ENCODE measurements around the gene SDR9C7.
"Not testable (repeated sequence)": the region's sequence is repeated elsewhere in the genome, so short reads cannot be mapped to it uniquely, and the experiment has no call there.

SDR9C7 gene

DNA sequence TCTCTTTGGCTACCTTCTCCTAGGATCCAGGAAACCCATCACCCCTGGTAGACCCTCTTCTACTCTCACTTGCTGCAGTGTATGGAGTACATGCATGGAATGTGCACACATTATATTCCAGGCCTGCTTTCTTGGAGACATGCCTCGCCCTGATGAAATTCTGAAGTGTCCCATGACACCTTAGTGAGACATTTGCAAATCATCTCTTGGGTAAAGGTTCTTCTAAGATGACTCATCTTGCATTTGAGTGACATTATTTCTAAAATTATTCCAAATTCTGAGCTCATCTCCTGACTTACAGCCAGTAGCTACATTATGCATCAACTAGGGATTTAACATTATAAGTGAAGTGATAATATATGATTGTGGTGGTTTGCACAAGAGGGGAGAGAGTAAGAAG, 49.8 kb downstream of the SDR9C7 start:
- DNase-seq (ENCODE audit: low spot score), result no peak
- POLR2A ChIA-PET (ENCODE audit: low non-redundant PET), result no interaction called here
- CTCF ChIA-PET, result interaction anchor here (0.6 to 0.7 kb wide), 2 partner anchors 65 to 494 kb away, joined by 3 read pairs; no protein-coding TSS in a partner anchor
- H3K27ac ChIP-seq, result no peak overlapping the region
- TF ChIP-seq, protein P1, sequence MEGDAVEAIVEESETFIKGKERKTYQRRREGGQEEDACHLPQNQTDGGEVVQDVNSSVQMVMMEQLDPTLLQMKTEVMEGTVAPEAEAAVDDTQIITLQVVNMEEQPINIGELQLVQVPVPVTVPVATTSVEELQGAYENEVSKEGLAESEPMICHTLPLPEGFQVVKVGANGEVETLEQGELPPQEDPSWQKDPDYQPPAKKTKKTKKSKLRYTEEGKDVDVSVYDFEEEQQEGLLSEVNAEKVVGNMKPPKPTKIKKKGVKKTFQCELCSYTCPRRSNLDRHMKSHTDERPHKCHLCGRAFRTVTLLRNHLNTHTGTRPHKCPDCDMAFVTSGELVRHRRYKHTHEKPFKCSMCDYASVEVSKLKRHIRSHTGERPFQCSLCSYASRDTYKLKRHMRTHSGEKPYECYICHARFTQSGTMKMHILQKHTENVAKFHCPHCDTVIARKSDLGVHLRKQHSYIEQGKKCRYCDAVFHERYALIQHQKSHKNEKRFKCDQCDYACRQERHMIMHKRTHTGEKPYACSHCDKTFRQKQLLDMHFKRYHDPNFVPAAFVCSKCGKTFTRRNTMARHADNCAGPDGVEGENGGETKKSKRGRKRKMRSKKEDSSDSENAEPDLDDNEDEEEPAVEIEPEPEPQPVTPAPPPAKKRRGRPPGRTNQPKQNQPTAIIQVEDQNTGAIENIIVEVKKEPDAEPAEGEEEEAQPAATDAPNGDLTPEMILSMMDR (conservative IDR thresholded peaks at IDR 0.05; ENCODE audit: low read depth), result no peak

DNA sequence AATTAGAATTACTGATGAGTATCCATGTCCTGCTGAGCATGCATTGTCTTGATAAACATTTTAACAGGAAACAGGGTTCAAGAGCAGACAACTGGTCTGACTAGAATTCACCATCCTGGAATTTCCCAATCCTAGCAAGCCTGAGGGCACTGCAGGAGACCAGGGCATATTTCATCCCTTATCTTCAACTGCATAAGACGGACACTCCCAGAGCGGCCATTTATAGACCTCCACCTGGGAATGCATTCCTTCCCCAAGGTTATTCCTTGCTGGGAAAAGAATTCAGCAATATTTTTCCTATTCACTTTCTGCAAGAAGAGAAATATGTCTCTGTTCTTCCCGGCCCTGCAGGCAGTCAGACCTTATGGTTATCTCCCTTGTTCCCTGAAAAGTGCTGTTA, 51.8 kb downstream of the SDR9C7 start:
- DNase-seq (ENCODE audit: low spot score); H3K27ac ChIP-seq; POLR2A ChIA-PET (ENCODE audit: low non-redundant PET); CTCF ChIA-PET: not testable (repeated sequence)

DNA sequence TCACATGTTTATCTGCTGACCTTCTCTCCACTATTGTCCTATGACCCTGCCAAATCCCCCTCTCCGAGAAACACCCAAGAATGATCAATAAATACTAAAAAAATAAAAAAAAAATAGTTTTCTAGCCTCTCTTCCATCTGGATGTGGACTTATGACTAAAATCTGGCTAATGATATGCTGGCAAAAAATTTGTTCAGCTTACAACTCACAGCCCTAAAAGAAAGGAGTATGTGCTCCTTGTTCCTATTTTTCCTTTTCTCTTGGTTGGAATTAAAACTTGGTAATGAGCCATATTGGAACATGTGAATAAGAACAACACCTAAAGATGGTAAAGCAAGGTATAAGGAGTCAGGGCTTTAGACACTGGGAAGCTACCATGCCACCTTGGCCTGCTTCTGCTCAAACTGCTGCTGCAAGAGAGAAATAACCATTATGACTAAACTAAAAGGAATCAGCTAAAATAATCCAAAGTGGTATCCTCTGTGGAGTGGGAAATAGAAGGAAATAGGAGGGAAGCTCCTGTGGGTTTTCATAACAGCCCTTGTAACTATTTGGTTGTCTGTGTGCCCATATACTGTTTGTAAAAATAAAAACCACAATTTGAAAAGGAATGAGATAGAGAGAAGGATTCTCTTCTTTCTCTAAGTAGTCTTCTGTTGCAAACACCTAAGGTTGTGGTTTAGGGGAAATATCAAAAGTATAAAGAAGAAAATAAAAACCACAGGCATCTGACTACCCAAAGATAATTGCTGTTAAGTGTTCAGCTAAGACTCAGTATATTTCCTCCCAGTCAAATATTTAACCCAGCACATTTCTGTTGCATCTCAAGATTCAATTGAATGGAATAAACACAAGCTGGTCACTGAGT, 53.8 kb downstream of the SDR9C7 start:
- POLR2A ChIA-PET (ENCODE audit: low non-redundant PET), result no interaction called here
- DNase-seq (ENCODE audit: low spot score), result no peak
- CTCF ChIA-PET, result no interaction called here
- no peak overlapping the region for H3K27ac ChIP-seq
- TF ChIP-seq, protein P1 (conservative IDR thresholded peaks at IDR 0.05; ENCODE audit: low read depth), result no peak

GRCh38 chr12:56879240-56880124, 54.7 kb downstream of the SDR9C7 start:
- CTCF ChIA-PET; POLR2A ChIA-PET (ENCODE audit: low non-redundant PET); DNase-seq (ENCODE audit: low spot score); H3K27ac ChIP-seq: not testable (repeated sequence)

DNA sequence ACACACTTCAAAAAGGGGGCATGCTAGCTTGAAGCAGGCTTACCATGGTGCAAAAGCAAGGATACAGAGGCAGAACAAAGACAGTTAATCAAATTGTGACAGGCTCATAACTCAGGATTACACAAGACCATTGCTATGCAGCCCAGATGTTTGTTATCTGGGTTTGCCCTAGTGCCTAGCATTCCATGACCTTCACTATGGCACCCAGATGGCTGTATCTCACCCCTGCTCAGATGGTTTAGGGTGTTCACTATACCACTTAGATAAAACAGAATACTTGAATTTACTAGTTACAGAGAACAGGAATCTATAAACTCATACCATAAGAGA, 56.2 kb downstream of the SDR9C7 start:
- ChIA-PET POLR2A (ENCODE audit: low non-redundant PET) (no interaction called here), CTCF (no interaction called here)
- no peak for DNase-seq (ENCODE audit: low spot score)
- no peak overlapping the region for H3K27ac ChIP-seq
- TF ChIP-seq, protein P1 (conservative IDR thresholded peaks at IDR 0.05; ENCODE audit: low read depth), result no peak

DNA sequence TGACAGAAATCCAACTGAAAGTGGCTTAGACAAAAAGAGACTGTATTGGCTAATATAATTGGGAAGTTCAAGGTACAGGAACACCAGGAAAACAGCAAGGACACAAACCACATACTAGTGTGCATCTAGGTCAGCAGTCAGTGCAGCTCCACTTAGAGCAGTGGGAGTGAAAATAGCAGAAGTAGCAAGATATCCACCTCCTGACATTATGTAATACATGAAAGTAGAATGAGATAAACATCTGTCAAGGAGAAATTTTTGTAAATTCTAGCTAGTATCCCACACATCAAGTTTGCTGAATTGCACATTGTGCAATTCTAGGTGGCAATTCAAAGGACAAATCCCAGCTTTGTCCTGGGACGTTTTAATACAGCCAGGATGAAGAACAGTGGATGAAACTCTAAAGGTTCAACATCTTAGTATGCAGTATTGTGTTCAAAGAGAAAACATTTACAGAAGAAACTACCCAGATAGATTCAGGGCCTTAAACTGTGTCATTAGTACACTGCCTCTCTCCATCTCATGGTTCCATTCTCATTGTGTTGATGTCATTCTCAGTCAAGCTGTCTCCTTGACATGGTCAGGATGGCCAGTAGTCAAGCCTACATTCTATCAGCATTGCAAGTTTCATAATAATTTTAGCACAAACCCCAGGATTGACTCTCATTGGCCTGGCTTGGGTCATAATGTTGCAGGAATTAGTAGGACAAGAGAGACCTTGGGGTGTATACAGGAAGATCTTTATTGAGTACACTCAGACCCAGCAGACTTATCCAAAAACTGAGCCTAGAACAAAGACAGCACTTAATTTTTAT, 56.8 kb downstream of the SDR9C7 start:
- TF ChIP-seq, protein P1 (conservative IDR thresholded peaks at IDR 0.05; ENCODE audit: low read depth), result no peak
- no peak overlapping the region for H3K27ac ChIP-seq
- DNase-seq (ENCODE audit: low spot score), result no peak
- ChIA-PET CTCF (no interaction called here), POLR2A (ENCODE audit: low non-redundant PET) (no interaction called here)

- TF ChIP-seq, protein P1 (conservative IDR thresholded peaks at IDR 0.05; ENCODE audit: low read depth), result no peak
- DNase-seq (ENCODE audit: low spot score), result no peak
- ChIA-PET POLR2A (ENCODE audit: low non-redundant PET) (no interaction called here), CTCF (no interaction called here)
- no peak overlapping the region for H3K27ac ChIP-seq
Measured at GRCh38 chr12:56874821-56875220, 59.4 kb downstream of the SDR9C7 start.

Measured in RWPE1 (cell line).